Karpas-422 (cell line): ENCODE data around the gene RABGGTB. TPM values are rescaled to one million over a fixed set of nuclear protein-coding genes. Genes with fewer than 3 reads are reported as not detected.

Experiments used
- DNase-seq: peaks from one replicate; pipeline ENCODE4 v3.0.0-alpha.2; 2015
- H2AFZ ChIP-seq: fragments of 200-600 bp; sonication (generic); 2 replicates; pipeline ENCODE4 v1.6.1; 2014; ENCODE audit warnings: antibody characterized with exemption, low read length, mixed read lengths
- H3K27ac ChIP-seq: fragments of 200-600 bp; sonication (generic); 2 replicates; pipeline ENCODE4 v1.5.1; 2014; ENCODE audit warnings: mild to moderate bottlenecking, low read length, moderate library complexity
- H3K27me3 ChIP-seq: fragments of 200-600 bp; sonication (generic); 2 replicates; pipeline ENCODE4 v1.6.1; 2014; ENCODE audit warnings: low read length, mixed read lengths
- H3K36me3 ChIP-seq: fragments of 200-600 bp; sonication (generic); 2 replicates; pipeline ENCODE4 v1.6.1; 2014; ENCODE audit warnings: low read length, mixed read lengths; ENCODE audit not compliant: insufficient read depth
- H3K4me1 ChIP-seq: fragments of 200-600 bp; sonication (generic); 2 replicates; pipeline ENCODE4 v1.6.1; 2014; ENCODE audit warnings: mild to moderate bottlenecking, low read length, mixed read lengths
- H3K4me2 ChIP-seq: fragments of 200-600 bp; sonication (generic); 2 replicates; pipeline ENCODE4 v1.6.1; 2014; ENCODE audit warnings: low read length, low read depth, mild to moderate bottlenecking; ENCODE audit not compliant: poor library complexity, severe bottlenecking
- H3K4me3 ChIP-seq: fragments of 200-600 bp; sonication (generic); 2 replicates; pipeline ENCODE4 v1.5.1; 2014; ENCODE audit warnings: mild to moderate bottlenecking, antibody characterized with exemption, low read length, mixed read lengths
- H3K79me2 ChIP-seq: fragments of 200-600 bp; sonication (generic); 2 replicates; pipeline ENCODE4 v1.6.1; 2014; ENCODE audit warnings: mild to moderate bottlenecking, low read length, mixed read lengths
- H3K9ac ChIP-seq: fragments of 200-600 bp; sonication (generic); 2 replicates; pipeline ENCODE4 v1.6.0; 2014; ENCODE audit warnings: low read length
- H3K9me2 ChIP-seq: fragments of 200-600 bp; sonication (generic), shearing (Covaris generic); replicated peaks from 2 replicates; pipeline ENCODE4 v1.6.0; 2014; ENCODE audit warnings: mild to moderate bottlenecking, low read length, moderate library complexity; ENCODE audit not compliant: insufficient read depth
- H3K9me3 ChIP-seq: fragments of 300-700, 200-600 bp; sonication (generic); 2 replicates; pipeline ENCODE4 v1.6.1; 2014; ENCODE audit warnings: low read length, mixed read lengths
- H4K20me1 ChIP-seq: fragments of 200-600 bp; sonication (generic); 2 replicates; pipeline ENCODE4 v1.6.1; 2014; ENCODE audit warnings: mild to moderate bottlenecking, antibody characterized with exemption, low read length, low read depth; ENCODE audit not compliant: insufficient read depth
- total RNA-seq: library from RNA; depleted of rRNA; stranded (reverse); fragments of >200 nt; shearing (Covaris generic); gene quantifications from 2 replicates; pipeline ENCODE4 v1.2.3, GENCODE V29; 2014; ENCODE audit warnings: low replicate concordance

RABGGTB gene
- total RNA-seq, 1 experiment from 2014 or later = 114 TPM

GRCh38 chr1:75787524-75787923 is 1.5 kb downstream of the RABGGTB start:
- H3K4me3 ChIP-seq = peak overlapping the region; percentile 95

GRCh38 chr1:75789988-75790387 is 3.9 kb downstream of the RABGGTB start:
- Histone ChIP-seq H3K9me2 (no peaks in the 10 kb centered on the region), H3K36me3 (peaks cover 73% of the 10 kb centered on the region), H2AFZ (no peak overlapping the region), H3K27me3 (no peaks in the 10 kb centered on the region), H3K4me2 (peak overlapping the region; percentile 94), H3K9me3 (no peaks in the 10 kb centered on the region), H3K9ac (no peak overlapping the region), H3K4me1 (peaks cover 41% of the 10 kb centered on the region), H3K79me2 (peaks cover 49% of the 10 kb centered on the region), H4K20me1 (peaks cover 62% of the 10 kb centered on the region), H3K27ac (no peak overlapping the region; the same call in 1 of the 2 replicates), H3K4me3 (no peak overlapping the region; the same call in 1 of the 2 replicates)
- no peak for DNase-seq

More at GRCh38 chr1:75787524-75787923, 1.5 kb downstream of the RABGGTB start:
- H3K4me1 ChIP-seq = peaks cover 50% of the 10 kb centered on the region
- peaks cover 52% of the 10 kb centered on the region for H3K36me3 ChIP-seq
- H2AFZ ChIP-seq = no peak overlapping the region
- no peaks in the 10 kb centered on the region for H3K9me2 ChIP-seq
- peak overlapping the region; percentile 94 for H3K4me2 ChIP-seq
- H3K9me3 ChIP-seq = no peaks in the 10 kb centered on the region
- DNase-seq = peak; percentile 62
- peaks cover 49% of the 10 kb centered on the region for H4K20me1 ChIP-seq
- peak overlapping the region; percentile 99 for H3K9ac ChIP-seq
- no peaks in the 10 kb centered on the region for H3K27me3 ChIP-seq
- H3K79me2 ChIP-seq = peaks cover 49% of the 10 kb centered on the region
- peak overlapping the region; percentile 96 for H3K27ac ChIP-seq

GRCh38 chr1:75791022-75791421 is 5.0 kb downstream of the RABGGTB start:
- DNase-seq = no peak
- no peak overlapping the region for H3K27ac ChIP-seq
- no peak overlapping the region for H3K9ac ChIP-seq
- H3K27me3 ChIP-seq = no peaks in the 10 kb centered on the region
- H3K4me1 ChIP-seq = peaks cover 33% of the 10 kb centered on the region
- peaks cover 62% of the 10 kb centered on the region for H4K20me1 ChIP-seq
- no peak overlapping the region for H2AFZ ChIP-seq
- peaks cover 81% of the 10 kb centered on the region for H3K36me3 ChIP-seq
- no peak overlapping the region for H3K4me2 ChIP-seq
- H3K9me3 ChIP-seq = no peaks in the 10 kb centered on the region
- H3K79me2 ChIP-seq = peaks cover 49% of the 10 kb centered on the region
- H3K4me3 ChIP-seq = no peak overlapping the region
- H3K9me2 ChIP-seq = no peaks in the 10 kb centered on the region

GRCh38 chr1:75792091-75792490 is 6.0 kb downstream of the RABGGTB start:
- Histone ChIP-seq H4K20me1 (peaks cover 58% of the 10 kb centered on the region), H3K79me2 (peaks cover 39% of the 10 kb centered on the region), H3K36me3 (peaks cover 83% of the 10 kb centered on the region), H2AFZ (no peak overlapping the region), H3K9me2 (no peaks in the 10 kb centered on the region), H3K27me3 (no peaks in the 10 kb centered on the region), H3K9ac (no peak overlapping the region), H3K4me2 (no peak overlapping the region), H3K9me3 (no peaks in the 10 kb centered on the region), H3K4me3 (no peak overlapping the region), H3K27ac (no peak overlapping the region), H3K4me1 (peaks cover 33% of the 10 kb centered on the region)
- DNase-seq = no peak

- Histone ChIP-seq H2AFZ (no peak overlapping the region), H3K27me3 (no peaks in the 10 kb centered on the region), H3K9ac (no peak overlapping the region), H3K9me2 (no peaks in the 10 kb centered on the region), H3K4me1 (peaks cover 11% of the 10 kb centered on the region), H3K9me3 (no peaks in the 10 kb centered on the region), H3K4me3 (no peak overlapping the region), H3K79me2 (peaks cover 16% of the 10 kb centered on the region), H4K20me1 (peaks cover 35% of the 10 kb centered on the region), H3K4me2 (no peak overlapping the region), H3K36me3 (peaks cover 66% of the 10 kb centered on the region), H3K27ac (no peak overlapping the region)
- no peak for DNase-seq
These were observed 8.3 kb downstream of the RABGGTB start for GRCh38 chr1:75794382-75794781.

GRCh38 chr1:75795703-75796193 is 9.7 kb downstream of the RABGGTB start:
- H3K4me3 ChIP-seq = no peak overlapping the region
- DNase-seq = peak; percentile 59
- peaks cover 21% of the 10 kb centered on the region for H4K20me1 ChIP-seq
- no peaks in the 10 kb centered on the region for H3K27me3 ChIP-seq
- no peaks in the 10 kb centered on the region for H3K9me2 ChIP-seq
- 0 out of 2 replicates have a peak, but pooled peaks cover 2% of the 10 kb centered on the region for H3K79me2 ChIP-seq
- no peak overlapping the region for H3K9ac ChIP-seq
- H3K4me1 ChIP-seq = no peaks in the 10 kb centered on the region; the same call in 1 of the 2 replicates
- H3K36me3 ChIP-seq = peaks cover 53% of the 10 kb centered on the region
- H3K9me3 ChIP-seq = no peaks in the 10 kb centered on the region
- no peak overlapping the region for H2AFZ ChIP-seq
- H3K4me2 ChIP-seq = no peak overlapping the region
- H3K27ac ChIP-seq = no peak overlapping the region

- H4K20me1 ChIP-seq = peaks cover 18% of the 10 kb centered on the region
- no peaks in the 10 kb centered on the region for H3K9me2 ChIP-seq
- no peaks in the 10 kb centered on the region for H3K9me3 ChIP-seq
- no peak within 1 kb of the TSS for H3K4me3 ChIP-seq
- H3K4me2 ChIP-seq = no peak within 1 kb of the TSS
- no peak within 1 kb of the TSS for H3K27ac ChIP-seq
- peaks cover 44% of the 10 kb centered on the region for H3K36me3 ChIP-seq
- no peak within 1 kb of the TSS for H2AFZ ChIP-seq
- no peaks in the 10 kb centered on the region for H3K4me1 ChIP-seq
- DNase-seq = peak; percentile 60
- H3K27me3 ChIP-seq = no peaks in the 10 kb centered on the region
- H3K79me2 ChIP-seq = no peaks in the 10 kb centered on the region
- no peak within 1 kb of the TSS for H3K9ac ChIP-seq
These were observed 10.6 kb downstream of the RABGGTB start, which contains the start of gene MSH4 for GRCh38 chr1:75796376-75797272. TSS of gene MSH4 (plus strand) at chr1:75796882. CDS start at chr1:75796986, 104 bp downstream.

GRCh38 chr1:75797273-75797588 is 11.2 kb downstream of the RABGGTB start:
- H3K4me2 ChIP-seq = no peak overlapping the region

More at GRCh38 chr1:75797273-75797588, 11.2 kb downstream of the RABGGTB start:
- Histone ChIP-seq H3K9ac (no peak overlapping the region), H2AFZ (no peak overlapping the region), H3K36me3 (peaks cover 38% of the 10 kb centered on the region; the same call in 1 of the 2 replicates), H3K27ac (no peak overlapping the region), H4K20me1 (peaks cover 13% of the 10 kb centered on the region), H3K27me3 (no peaks in the 10 kb centered on the region), H3K4me1 (peaks cover 1% of the 10 kb centered on the region; the same call in 1 of the 2 replicates), H3K79me2 (no peaks in the 10 kb centered on the region), H3K9me3 (no peaks in the 10 kb centered on the region), H3K9me2 (no peaks in the 10 kb centered on the region), H3K4me3 (no peak overlapping the region)
- DNase-seq = peak; percentile 62
